HEK293T (cell line): ENCODE results near the gene FABP2.
A peak's percentile ranks its signal among the peaks of the same experiment; 100 is the strongest.
"Not testable (repeated sequence)": the region's sequence is repeated elsewhere in the genome, so short reads cannot be mapped to it uniquely, and the experiment has no call there.

Experiments
- CTCF ChIA-PET: fragments of 350-600 bp; formaldehyde crosslinking; extraction: SDS; loops from one replicate; lab custom pipeline; 2021; ENCODE audit warnings: antibody characterized with exemption, inconsistent platforms; lab: Yijun Ruan, JAX
- POLR2A ChIA-PET: fragments of 350-600 bp; formaldehyde crosslinking; extraction: SDS; loops from one replicate; lab custom pipeline; 2020; ENCODE audit warnings: antibody characterized with exemption, inconsistent platforms; lab: Yijun Ruan, JAX
- DNase-seq: peaks from one replicate; pipeline ENCODE4 v3.0.0; 2012; ENCODE audit warnings: mixed read lengths; ENCODE audit errors: extremely low spot score
- ARNT ChIP-seq: fragments of 450-650 bp; IDR thresholded peaks from 2 replicates; pipeline ENCODE4 v1.6.1; 2017; ENCODE audit warnings: mild to moderate bottlenecking
- BHLHE40 ChIP-seq: fragments of 450-650 bp; IDR thresholded peaks from 2 replicates; pipeline ENCODE4 v1.6.1; 2016; ENCODE audit warnings: mild to moderate bottlenecking, moderate library complexity, borderline replicate concordance
- CTBP1 ChIP-seq: fragments of 450-650 bp; IDR thresholded peaks from 2 replicates; pipeline ENCODE4 v1.6.1; 2016; ENCODE audit warnings: borderline replicate concordance
- ELF4 ChIP-seq: fragments of 450-650 bp; IDR thresholded peaks from 2 replicates; pipeline ENCODE4 v1.6.1; 2017; ENCODE audit warnings: antibody characterized with exemption
- FOXA1 ChIP-seq: fragments of 450-650 bp; IDR thresholded peaks from 2 replicates; pipeline ENCODE4 v1.6.1; 2016; ENCODE audit warnings: mild to moderate bottlenecking
- FOXK2 ChIP-seq: fragments of 450-650 bp; IDR thresholded peaks from 2 replicates; pipeline ENCODE4 v1.6.1; 2016; ENCODE audit warnings: mild to moderate bottlenecking
- FOXM1 ChIP-seq: fragments of 450-650 bp; IDR thresholded peaks from 2 replicates; pipeline ENCODE4 v1.6.1; 2017; ENCODE audit warnings: mild to moderate bottlenecking, borderline replicate concordance
- HDGF ChIP-seq: fragments of 450-650 bp; IDR thresholded peaks from 2 replicates; pipeline ENCODE4 v1.6.1; 2017; ENCODE audit warnings: antibody characterized with exemption, borderline replicate concordance
- L3MBTL2 ChIP-seq: fragments of 450-650 bp; conservative IDR thresholded peaks from 2 replicates; pipeline ENCODE4 v1.6.1; 2016; ENCODE audit warnings: mild to moderate bottlenecking
- LEF1 ChIP-seq: fragments of 450-650 bp; IDR thresholded peaks from 2 replicates; pipeline ENCODE4 v1.6.1; 2017; ENCODE audit warnings: mild to moderate bottlenecking, borderline replicate concordance
- NFRKB ChIP-seq: fragments of 450-650 bp; IDR thresholded peaks from 2 replicates; pipeline ENCODE4 v1.6.1; 2016; ENCODE audit warnings: mild to moderate bottlenecking, moderate library complexity
- PKNOX1 ChIP-seq: fragments of 450-650 bp; IDR thresholded peaks from 2 replicates; pipeline ENCODE4 v1.6.1; 2016
- SP1 ChIP-seq: fragments of 450-650 bp; IDR thresholded peaks from 2 replicates; pipeline ENCODE4 v1.6.1; 2017
- SUZ12 ChIP-seq: fragments of 450-650 bp; IDR thresholded peaks from 2 replicates; pipeline ENCODE4 v1.6.1; 2016; ENCODE audit warnings: mild to moderate bottlenecking
- TARDBP ChIP-seq: fragments of 450-650 bp; IDR thresholded peaks from 2 replicates; pipeline ENCODE4 v1.6.1; 2016
- ZNF384 ChIP-seq: fragments of 450-650 bp; IDR thresholded peaks from 2 replicates; pipeline ENCODE4 v1.6.1; 2016

FABP2 gene

GRCh38 chr4:119281393-119281792 is 40.5 kb downstream of the FABP2 start:
- TF ChIP-seq SUZ12 (no peak), ELF4 (no peak), PKNOX1 (no peak), TARDBP (no peak), LEF1 (no peak), FOXA1 (no peak), FOXK2 (no peak), NFRKB (no peak), BHLHE40 (no peak), HDGF (no peak)
- POLR2A ChIA-PET, result no interaction called here
- CTCF ChIA-PET, result no interaction called here
- DNase-seq, result no peak

- peak; percentile 50 for TF ChIP-seq L3MBTL2
- not testable (repeated sequence) for DNase-seq
- POLR2A ChIA-PET, result interaction anchor here (0.7 to 1.5 kb wide), 2 partner anchors 67 to 318 kb away, joined by 3 to 10 read pairs; partner anchors contain the start of gene USP53
- CTCF ChIA-PET, result interaction anchor here (0.6 to 0.7 kb wide), 2 partner anchors 66 to 102 kb away, joined by 3 read pairs; no protein-coding TSS in a partner anchor
Measured at GRCh38 chr4:119279945-119280344, 42.0 kb downstream of the FABP2 start.

GRCh38 chr4:119279541-119279940 is 42.4 kb downstream of the FABP2 start:
- DNase-seq, result not testable (repeated sequence)
- ChIA-PET POLR2A (interaction anchor here (0.7 to 1.5 kb wide), 2 partner anchors 67 to 317 kb away, joined by 3 to 10 read pairs; partner anchors contain the start of gene USP53), CTCF (interaction anchor here (0.6 to 0.7 kb wide), 2 partner anchors 65 to 102 kb away, joined by 3 read pairs; no protein-coding TSS in a partner anchor)

- DNase-seq, result no peak
- ChIA-PET CTCF (no interaction called here), POLR2A (no interaction called here)
- TF ChIP-seq NFRKB (no peak), ELF4 (no peak), PKNOX1 (no peak), L3MBTL2 (no peak), SP1 (no peak), SUZ12 (no peak), FOXA1 (no peak), FOXM1 (no peak), ZNF384 (no peak), FOXK2 (no peak), TARDBP (no peak), BHLHE40 (no peak), ARNT (no peak), HDGF (no peak), CTBP1 (no peak), LEF1 (no peak)
Measured at GRCh38 chr4:119271361-119272085, 50.4 kb downstream of the FABP2 start.

GRCh38 chr4:119268466-119268865 is 53.5 kb downstream of the FABP2 start:
- TF ChIP-seq PKNOX1, result no peak
- no peak for TF ChIP-seq SUZ12
- no peak for TF ChIP-seq BHLHE40
- no peak for TF ChIP-seq FOXM1
- TF ChIP-seq LEF1, result no peak
- TF ChIP-seq SP1, result no peak
- TF ChIP-seq L3MBTL2, result no peak
- no peak for TF ChIP-seq TARDBP
- TF ChIP-seq CTBP1, result no peak
- TF ChIP-seq HDGF, result no peak
- DNase-seq, result no peak
- CTCF ChIA-PET, result no interaction called here
- POLR2A ChIA-PET, result interaction anchor here (0.7 kb wide), 1 partner anchor 31 kb away, joined by 3 read pairs; no protein-coding TSS in a partner anchor
